HG03135 (cell line): ENCODE data around the gene WNK1.
"Not testable (repeated sequence)": the region's sequence is repeated elsewhere in the genome, so short reads cannot be mapped to it uniquely, and the experiment has no call there.

ENCODE experiments used
- ATAC-seq: cut with Tn5 transposase; IDR thresholded peaks from one replicate; pipeline ENCODE4 v1.9.1; 2021; ENCODE audit warnings: mild to moderate bottlenecking, moderate library complexity; ENCODE audit not compliant: unreplicated experiment

WNK1 gene

DNA sequence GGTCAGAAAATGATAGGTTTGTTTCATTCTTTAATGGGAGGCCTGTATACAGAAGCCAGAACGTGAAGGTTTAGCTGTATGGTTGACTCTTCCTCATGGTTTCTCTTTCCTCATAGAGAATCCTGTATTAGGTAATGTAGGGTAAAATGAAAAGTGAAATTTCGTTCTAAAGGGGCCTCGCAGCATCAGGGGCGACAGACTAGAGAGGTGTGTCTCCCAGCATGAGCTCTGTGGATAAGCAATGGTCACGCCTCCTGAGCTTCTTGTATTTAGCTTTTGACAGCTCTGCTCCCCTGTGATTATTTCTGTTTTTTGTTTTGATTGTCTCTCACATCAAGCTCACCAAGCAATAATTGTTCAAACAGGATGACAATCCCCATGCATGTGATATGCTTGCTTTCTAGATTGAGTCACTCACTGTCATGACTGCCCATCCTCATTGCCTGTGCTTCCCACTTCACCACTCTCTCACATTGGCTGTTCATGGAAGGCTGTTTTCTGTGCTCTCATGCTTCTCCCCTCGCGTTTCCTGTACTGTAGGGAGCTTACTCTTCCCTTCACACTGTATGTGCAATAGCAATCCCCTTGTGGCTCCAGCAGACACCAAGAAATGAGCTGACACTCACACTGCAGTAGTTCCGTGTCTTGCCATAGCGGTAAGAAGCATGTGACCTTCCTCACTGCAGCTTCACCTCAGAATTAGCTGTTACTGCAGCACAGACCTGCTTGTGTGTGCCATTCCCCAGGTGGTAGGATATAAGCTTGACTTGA, 153.1 kb downstream of the WNK1 start:
- ATAC-seq: no peak

DNA sequence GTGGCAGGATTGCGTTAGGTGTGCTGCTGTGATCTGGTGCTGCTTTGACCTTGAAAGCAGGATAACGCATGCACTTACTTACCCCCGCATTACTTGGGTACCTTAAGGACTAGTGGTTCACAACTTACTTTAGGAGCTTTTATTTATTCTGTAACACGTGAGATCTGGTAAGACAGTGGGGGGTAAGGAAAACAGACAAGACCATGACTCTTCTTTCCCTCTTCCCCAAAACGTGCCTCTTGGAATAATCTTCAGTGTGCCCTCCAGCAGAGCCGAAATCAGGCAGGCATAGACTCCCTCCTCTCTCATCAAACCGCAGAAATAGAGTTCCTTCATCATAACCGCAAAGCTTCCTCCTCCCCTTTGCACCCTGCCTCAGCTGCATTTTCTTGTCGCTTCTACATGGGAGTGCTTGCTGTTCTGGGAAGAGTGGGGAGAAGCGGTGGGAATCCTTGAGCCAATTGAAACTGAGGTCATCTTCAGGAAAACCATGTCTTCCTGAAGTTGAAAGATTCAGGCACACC, 153.7 kb downstream of the WNK1 start:
- no peak for ATAC-seq

DNA sequence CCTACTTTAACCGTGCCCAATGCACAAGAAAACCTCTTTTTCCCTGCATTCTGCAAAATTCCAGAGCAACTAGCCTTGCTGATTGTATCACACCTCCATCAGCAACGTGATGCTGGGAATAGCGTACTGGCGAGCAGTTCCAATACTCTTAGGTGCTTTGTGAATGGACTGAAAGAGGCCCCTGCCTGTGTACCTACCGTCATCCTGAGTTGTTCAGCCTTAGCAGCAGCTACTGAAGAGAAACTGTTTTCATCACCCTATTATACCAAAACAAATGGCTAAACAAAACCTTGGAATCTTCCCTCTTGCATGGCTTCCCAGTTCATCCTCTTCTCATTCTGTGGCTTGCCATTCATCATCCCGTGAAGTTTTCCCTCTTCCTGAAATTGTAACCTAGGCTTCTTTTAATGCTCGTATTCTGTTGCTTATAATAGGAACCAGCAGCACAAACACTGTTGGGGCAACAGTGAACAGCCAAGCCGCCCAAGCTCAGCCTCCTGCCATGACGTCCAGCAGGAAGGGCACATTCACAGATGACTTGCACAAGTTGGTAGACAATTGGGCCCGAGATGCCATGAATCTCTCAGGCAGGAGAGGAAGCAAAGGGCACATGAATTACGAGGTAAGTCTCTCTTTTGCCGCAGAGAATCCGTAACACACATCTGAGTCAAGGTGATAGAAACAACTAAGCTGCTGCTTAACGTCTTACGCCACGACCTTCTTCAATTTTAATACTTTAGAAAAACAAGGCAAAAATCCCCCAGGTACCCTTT, 155.2 kb downstream of the WNK1 start:
- ATAC-seq: no peak

DNA sequence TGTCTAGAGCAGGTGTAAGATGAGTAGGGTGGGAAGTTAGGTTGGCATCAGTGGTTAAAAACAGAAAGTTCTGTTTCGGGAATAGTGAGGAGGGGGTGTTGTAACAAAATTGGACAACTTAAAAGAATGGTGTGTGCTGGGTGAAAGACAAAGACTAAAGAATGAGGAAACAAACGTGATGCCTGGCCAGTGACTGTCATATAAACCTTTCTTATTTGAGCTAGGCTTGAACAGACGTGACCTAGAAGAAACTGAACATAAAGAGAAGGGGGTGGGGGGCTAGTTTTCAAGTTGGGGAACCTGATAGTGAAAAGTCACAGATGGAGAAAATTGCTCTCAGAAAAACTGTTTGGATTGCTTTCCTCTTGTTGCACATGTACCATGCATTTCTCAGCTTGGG, 157.5 kb downstream of the WNK1 start:
- no peak for ATAC-seq

DNA sequence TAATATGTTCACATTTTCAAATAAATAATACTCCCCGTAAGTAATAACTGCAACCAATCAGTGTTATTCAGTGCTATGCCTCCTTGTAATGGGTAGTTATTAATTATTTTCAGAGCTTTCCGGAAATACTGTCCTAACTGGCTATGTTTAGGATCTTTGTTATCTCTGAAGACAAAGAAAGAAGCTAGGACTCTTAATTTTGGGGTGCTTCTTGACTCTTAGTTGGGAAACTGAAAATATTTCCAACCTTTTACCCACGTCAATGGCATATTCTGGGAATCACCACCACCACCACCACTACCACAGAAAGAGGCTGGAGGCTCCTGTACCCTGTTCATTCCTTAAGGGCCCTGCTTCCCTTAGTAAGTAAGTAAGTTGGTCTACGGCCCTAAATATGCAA, 158.0 kb downstream of the WNK1 start:
- no peak for ATAC-seq

DNA sequence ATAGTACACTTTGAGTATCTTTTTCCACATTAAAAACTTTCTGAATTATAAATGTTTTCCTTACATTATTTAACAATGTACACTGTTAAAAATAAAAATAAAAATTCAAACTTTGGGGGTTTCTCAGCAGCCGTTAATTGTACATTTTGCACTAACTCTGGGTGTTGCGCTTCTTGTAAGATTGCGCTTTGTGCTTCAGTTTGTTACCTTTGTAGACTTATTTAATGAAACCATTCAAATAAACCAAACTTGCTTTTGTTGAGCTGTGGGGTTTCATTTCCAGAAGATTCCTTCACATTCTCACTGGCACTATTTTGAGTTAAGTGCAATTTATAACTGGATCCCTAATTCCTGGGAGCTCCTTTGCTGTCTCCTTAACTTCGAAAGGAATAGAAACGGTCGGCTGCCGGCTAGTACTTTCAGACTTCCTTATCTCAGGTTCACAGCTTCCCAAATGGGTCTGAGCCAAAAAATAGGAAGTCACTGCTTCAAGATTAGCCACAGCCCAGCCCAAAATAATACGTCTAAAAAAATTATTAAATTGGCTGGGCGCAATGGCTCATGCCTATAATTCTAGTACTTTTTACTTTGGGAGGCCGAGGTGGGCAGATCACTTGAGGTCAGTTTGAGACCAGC, 158.9 kb downstream of the WNK1 start:
- ATAC-seq: no peak

DNA sequence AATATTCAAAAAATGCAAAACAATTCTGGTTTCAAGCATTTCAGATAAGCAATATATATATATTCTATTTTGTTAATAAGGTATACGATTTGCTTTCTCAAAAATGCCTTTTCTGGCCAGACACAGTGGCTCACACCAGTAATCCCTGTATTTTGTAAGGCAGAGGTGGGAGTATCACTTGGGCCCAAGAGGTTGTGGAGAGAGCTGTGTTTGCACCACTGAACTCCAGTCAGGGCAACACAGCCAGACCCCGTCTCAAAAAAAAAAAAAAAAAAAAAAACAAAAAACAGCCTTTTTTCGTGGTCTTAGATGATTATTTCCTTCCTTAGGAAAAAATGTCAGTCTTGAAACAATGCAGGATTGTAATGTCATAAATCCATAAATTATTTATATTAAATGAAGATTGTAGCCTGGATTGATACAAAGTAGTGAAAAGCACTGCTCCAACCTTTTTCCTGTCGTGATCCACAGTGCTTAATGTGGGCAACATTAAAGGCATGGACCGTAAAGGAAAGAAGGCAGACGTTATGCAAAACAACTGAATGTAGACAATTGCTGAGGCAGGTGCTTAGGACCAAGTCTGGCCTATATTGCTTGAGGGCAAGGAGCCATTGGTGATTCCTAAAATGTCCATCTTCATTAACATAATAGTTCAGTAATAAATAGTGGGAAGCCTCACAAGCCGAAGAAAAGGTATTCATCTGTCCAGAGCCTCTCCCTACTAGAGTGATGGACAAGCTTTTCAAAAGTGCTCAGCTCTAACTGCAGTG, 160.3 kb downstream of the WNK1 start:
- ATAC-seq: no peak

DNA sequence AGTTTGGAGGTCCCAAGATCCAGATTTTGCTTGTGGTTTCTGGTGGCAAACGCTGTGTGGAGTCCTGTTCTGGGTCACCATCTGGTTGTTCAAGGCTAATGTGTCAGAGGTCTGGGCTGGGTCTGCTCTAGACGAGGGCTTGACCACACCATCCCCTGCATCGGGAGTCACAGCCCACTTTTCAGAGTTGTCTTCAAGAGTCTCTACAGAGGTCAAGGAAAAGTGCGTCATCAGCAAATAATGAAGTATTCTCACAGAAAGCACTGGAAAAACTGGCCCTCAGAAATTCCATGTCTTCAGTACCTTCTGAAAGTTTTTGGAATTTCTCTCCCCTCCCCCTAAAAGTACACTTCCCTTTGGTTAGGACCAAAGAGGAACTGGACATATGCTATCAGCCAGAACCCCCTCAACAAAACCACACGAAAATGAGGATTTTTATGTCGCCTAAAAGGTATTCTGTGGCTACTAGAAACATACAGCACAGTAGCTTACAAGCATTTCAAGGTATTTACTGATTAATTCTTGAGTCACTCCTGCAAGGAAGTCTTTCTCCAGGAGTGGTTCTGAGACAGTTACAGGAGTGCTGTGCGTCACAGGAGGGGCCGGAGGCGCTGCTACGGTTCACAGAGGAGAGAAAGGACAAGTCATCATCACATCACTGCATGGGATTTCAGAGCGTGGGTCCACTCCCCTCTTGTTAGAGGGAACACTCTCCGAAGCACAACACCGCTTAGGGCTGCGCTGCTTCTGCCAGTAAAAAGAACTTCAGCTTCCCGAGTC, 161.7 kb downstream of the WNK1 start:
- no peak for ATAC-seq

DNA sequence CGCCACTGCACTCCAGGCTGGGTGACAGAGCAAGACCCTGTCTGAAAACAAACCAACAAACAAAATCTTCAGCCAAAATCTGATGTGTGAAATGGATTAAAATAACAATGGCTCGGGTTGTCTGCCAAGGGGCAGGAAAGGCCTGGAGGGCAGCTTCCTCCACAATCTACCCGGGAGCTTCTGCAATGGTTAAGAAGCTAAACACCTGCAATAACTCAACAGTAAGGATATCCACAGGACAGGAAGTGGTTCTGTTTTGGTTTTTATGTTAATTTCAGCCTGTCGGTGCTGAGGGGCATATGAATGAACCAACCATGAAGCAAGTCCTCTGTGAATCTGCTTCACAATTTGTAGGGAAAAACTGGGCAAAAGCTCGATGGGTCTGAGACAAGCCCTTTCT, 162.7 kb downstream of the WNK1 start:
- no peak for ATAC-seq

DNA sequence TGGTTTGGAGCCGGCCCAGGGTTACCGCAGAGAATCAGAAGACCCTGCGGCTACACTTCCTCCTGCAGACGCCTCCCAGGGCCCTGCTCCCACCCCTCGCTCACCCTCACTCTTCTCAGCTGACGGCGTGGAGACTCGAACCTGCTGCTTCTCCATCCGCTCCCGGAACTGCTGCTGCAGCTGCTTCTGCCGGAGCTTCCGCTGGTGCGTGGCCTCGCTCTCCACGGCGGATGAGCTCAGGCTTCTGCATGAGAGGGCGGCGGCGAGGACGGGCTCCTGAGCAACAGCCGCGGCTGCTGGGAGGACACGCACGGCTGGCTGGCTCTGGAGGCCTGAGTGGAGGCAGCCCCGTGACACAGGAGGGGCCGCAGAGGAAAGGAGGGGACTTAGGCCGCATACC, 163.9 kb downstream of the WNK1 start:
- ATAC-seq: no peak

DNA sequence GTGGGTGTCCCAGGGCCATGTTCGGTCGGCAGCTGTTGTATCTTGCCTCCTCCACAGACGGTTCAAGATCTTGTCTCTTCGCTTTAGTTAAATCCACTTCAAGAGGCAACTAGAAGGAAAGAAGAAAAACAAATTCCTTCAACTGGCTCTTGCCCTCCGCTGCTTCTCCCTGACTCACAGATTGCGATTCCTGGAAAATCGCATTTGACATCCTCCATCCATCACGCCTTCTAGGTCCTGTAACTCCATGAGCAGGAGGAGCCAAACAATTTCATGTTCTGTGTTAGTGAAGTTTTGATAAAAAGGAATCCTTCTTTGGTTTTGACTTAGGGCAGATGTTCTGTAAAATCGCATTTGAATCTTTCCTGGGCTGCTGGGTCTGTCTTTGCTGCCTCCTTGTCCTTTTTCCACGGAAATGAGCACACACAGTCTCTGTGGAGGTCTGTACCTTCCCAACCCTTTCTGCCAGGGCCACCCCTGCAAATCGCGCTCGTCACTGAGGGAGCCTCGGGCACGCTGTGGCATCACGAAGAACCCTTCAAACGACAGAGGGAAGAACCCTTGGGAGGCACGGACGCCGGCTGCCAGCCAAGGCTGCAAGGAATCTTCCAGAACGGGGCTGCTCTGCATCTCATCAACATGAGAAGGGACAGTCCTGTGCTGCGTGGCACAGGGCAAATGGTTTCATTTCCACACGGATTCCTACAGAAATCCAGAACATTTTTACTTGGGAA, 164.5 kb downstream of the WNK1 start:
- no peak for ATAC-seq

DNA sequence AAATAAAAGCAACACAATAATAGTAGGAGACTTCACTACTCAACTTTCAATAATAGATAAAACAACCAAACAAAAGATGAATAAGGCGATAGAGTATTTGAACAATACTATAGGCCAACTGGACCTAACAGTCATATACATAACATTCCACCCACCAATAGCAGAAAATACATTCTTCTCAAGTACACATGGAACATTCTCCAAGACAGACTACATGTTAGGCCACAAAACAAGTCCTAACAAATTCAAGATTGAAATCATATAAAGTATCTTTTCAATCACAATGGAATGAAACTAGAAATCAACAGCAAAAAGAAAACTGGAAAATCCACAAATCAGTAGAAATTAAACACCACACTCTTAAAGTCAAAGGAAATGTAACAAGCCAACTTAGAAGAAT, 168.3 kb downstream of the WNK1 start:
- no peak for ATAC-seq

DNA sequence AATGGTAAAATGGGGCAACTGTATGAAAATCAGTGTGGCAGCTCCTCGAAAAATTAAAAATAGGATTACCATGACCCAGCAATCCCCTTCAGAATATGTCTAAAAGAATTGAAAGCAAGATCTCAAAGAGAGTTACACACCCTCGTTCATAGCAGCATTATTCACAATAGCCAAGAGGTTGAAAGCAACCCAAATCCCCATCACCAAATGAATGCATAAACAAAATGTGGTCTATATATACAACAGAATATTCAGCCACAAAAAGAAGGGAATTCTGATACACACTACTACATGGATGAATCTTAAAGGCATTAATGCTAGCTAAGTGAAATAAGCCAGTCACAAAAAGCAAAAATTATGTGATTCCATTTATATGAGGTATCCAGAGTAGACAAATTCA, 169.9 kb downstream of the WNK1 start:
- ATAC-seq: no peak

DNA sequence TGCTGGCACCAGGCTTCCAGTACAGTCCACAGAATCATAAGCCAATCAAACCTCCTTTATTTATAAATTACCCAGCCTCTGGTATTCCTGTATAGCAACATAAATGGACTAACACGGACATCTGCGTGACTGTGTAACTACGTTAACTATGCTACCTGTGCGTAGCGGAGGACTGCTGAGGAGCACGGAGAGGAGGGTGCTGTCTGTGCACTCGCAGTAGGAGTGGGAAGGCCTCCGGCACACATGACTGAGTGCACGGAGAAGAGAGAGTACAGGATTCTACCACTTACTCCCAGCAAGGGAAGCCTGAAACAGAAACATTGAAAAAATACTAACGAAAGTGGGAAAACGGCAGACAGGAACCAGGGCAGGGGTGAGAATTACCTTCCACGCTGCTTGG, 174.3 kb downstream of the WNK1 start:
- no peak for ATAC-seq

DNA sequence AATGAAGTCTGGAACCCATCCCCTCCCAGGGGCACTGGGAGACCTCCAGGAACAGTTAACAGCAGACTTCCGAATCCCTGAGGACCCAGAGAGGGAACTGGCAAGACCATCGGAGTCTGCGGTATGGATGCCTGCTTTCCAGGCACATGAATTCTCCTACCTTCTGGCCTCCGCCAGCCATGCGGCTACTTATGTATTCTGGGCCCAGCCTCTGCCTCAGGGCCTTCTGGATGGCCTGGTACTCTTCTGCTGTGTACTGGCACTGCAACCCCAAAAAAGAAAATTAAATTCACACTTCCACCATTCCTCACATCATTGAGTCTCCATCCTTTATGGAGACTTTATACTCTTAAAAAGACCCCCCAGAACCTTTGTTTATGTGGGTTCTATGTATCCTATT, 178.7 kb downstream of the WNK1 start:
- no peak for ATAC-seq

DNA sequence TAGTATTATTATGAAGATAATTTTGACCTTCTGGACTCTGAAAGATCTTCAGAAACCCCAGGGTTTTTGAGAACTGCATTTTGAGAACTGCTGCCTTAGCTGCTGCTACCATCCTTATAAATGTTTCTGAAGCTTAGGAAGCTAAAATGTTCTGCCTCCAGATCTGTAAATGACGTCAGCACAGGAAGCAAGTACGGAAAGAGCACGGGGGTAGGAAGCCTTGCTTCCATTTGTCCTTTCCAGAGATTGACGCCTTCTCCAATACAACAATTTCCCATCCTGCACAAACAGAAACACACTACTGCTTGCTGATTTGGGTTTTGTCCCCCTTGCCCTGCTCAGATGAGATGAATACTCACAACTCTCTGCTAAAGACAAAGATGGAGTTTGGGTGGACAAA, 179.2 kb downstream of the WNK1 start:
- ATAC-seq: no peak

DNA sequence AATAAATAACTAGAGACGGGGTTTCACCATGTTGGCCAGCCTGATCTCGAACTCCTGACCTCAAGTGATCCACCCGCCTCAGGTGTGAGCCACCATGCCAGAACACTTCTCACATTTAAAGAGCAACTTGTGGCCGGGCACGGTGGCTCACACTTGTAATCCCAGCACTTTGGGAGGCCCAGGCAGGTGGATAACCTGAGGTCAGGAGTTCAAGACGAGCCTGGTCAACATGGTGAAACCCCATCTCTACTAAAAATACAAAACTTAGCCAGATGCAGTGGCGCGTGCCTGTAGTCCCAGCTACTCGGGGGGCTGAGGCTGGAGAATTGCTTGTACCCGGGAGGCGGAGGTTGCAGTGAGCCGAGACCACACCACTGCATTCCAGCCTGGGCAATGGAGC, 183.5 kb downstream of the WNK1 start:
- not testable (repeated sequence) for ATAC-seq

DNA sequence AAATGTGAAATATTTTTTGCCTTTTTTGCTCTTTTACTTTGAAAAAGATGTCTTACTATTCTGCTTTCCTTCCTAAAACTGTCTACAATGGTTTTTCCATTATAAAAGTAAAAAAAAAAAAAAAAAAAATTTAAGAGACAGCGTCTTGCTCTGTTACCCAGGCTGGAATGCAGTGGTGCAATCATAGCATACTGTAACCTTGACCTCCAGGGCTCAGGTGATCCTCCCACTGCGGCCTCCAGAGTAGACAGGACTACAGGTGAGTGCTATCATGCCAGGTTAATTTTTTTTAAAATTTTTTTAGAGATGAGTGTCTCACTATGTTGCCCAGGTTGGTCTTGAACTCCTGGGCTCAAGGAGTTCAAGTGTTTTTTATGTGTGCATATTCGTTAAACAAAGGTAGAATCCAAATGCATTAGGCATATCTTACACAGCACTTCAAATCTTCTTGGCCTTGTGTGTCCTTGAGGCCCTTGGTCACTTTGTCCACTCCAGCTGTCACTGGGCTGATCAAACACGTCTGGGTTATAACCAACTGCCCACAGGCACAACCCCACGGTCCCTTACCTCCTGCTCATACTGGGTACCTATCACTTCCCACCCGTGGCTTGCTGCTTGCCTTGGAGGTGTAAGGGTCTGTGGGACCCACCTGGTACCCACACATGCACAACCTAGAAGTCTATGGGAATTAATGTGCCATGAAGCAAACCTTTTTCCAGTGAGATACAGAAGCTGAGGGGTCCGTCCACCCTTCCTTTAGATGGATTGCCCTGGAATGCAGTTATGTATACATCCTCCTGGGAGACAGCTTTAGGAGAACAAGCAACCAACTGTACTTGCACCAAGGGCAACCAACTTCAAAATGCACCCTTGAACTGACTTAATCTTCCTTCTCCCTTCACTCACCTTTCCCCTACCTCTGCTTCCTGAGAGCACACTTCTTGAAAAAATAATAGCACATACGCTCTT, 184.3 kb downstream of the WNK1 start:
- no peak for ATAC-seq
